HEK293 (cell line): ENCODE results near the gene MAP4K4.

ENCODE experiments used
- CTCF ChIA-PET: fragments of 350-600 bp; formaldehyde crosslinking; extraction: SDS; loops from one replicate; lab custom pipeline; 2021; ENCODE audit warnings: antibody characterized with exemption; lab: Yijun Ruan, JAX
- POLR2A ChIA-PET: fragments of 300-600 bp; formaldehyde crosslinking; extraction: SDS; loops from one replicate; lab custom pipeline; 2020; ENCODE audit warnings: antibody characterized with exemption, inconsistent platforms; lab: Yijun Ruan, JAX
- H3K27ac ChIP-seq: fragments of 200-500 bp; sonication (Bioruptor generic); 2 replicates; pipeline ENCODE4 v1.5.1; 2014; ENCODE audit warnings: low read depth, low read length, control low read depth, inconsistent platforms; ENCODE audit errors: extremely low read depth
- H3K36me3 ChIP-seq, 2 experiments: fragments of 200-500 bp in 1 of 2; sonication (Bioruptor generic) in 1 of 2; 1 replicate in 1 of 2; 2 replicates in 1 of 2; pipeline ENCODE4 v1.5.1; 2014 to 2017; ENCODE audit warnings: inconsistent platforms in 2 of 2, low read length in 2 of 2; ENCODE audit not compliant: control insufficient read depth in 2 of 2, insufficient read depth in 1 of 2
- H3K4me1 ChIP-seq: fragments of 200-500 bp; sonication (Bioruptor generic); 2 replicates; pipeline ENCODE4 v1.5.1; 2014; ENCODE audit warnings: mild to moderate bottlenecking, low read length, inconsistent platforms; ENCODE audit not compliant: control insufficient read depth, insufficient read depth
- H3K4me3 ChIP-seq: 2 replicates; pipeline ENCODE4 v1.5.1; 2011; ENCODE audit warnings: low read depth, mild to moderate bottlenecking, control low read depth, low read length, moderate library complexity
- H3K9me3 ChIP-seq: fragments of 200-500 bp; sonication (Bioruptor generic); 2 replicates; pipeline ENCODE4 v1.5.1; 2014; ENCODE audit warnings: low read depth, low read length, inconsistent platforms; ENCODE audit not compliant: control insufficient read depth, insufficient read depth
- MZF1 ChIP-seq: fragments of 450-650 bp; formaldehyde crosslinking; IDR thresholded peaks from 2 replicates; pipeline ENCODE4 v1.5.1; 2017; ENCODE audit warnings: missing biosample characterization, missing genetic modification characterization, borderline replicate concordance
- OSR2 ChIP-seq: fragments of 450-650 bp; formaldehyde crosslinking; IDR thresholded peaks from 2 replicates; pipeline ENCODE4 v1.5.1; 2016; ENCODE audit warnings: missing biosample characterization, missing genetic modification characterization
- REPIN1 ChIP-seq: fragments of 450-650 bp; formaldehyde crosslinking; IDR thresholded peaks from 2 replicates; pipeline ENCODE4 v1.5.1; 2017; ENCODE audit warnings: missing biosample characterization, missing genetic modification characterization, low read depth
- REST ChIP-seq: fragments of 450-650 bp; formaldehyde crosslinking; IDR thresholded peaks from 2 replicates; pipeline ENCODE4 v1.5.1; 2016; ENCODE audit warnings: missing biosample characterization, missing genetic modification characterization
- WT1 ChIP-seq: fragments of 450-650 bp; formaldehyde crosslinking; IDR thresholded peaks from 2 replicates; pipeline ENCODE4 v1.5.1; 2016; ENCODE audit warnings: missing biosample characterization, missing genetic modification characterization
- YY1 ChIP-seq: fragments of 450-650 bp; formaldehyde crosslinking; IDR thresholded peaks from 2 replicates; pipeline ENCODE4 v1.5.1; 2018; ENCODE audit warnings: missing biosample characterization, missing genetic modification characterization
- ZFHX2 ChIP-seq: fragments of 450-650 bp; formaldehyde crosslinking; conservative IDR thresholded peaks from 2 replicates; pipeline ENCODE4 v1.5.1; 2016; ENCODE audit warnings: missing biosample characterization, missing genetic modification characterization
- ZFP3 ChIP-seq: fragments of 450-650 bp; formaldehyde crosslinking; IDR thresholded peaks from 2 replicates; pipeline ENCODE4 v1.5.1; 2016; ENCODE audit warnings: low read depth, missing biosample characterization, missing genetic modification characterization
- ZNF121 ChIP-seq: fragments of 450-650 bp; formaldehyde crosslinking; IDR thresholded peaks from 2 replicates; pipeline ENCODE4 v1.5.1; 2016; ENCODE audit warnings: missing biosample characterization, missing genetic modification characterization
- ZNF175 ChIP-seq: fragments of 450-650 bp; formaldehyde crosslinking; IDR thresholded peaks from 2 replicates; pipeline ENCODE4 v1.5.1; 2016; ENCODE audit warnings: missing biosample characterization, missing genetic modification characterization
- ZNF184 ChIP-seq: fragments of 450-650 bp; IDR thresholded peaks from 2 replicates; pipeline ENCODE4 v1.5.1; 2018; ENCODE audit warnings: missing biosample characterization, mild to moderate bottlenecking, missing genetic modification characterization
- ZNF214 ChIP-seq: fragments of 450-650 bp; formaldehyde crosslinking; IDR thresholded peaks from 2 replicates; pipeline ENCODE4 v1.5.1; 2017; ENCODE audit warnings: missing biosample characterization, mild to moderate bottlenecking, missing genetic modification characterization, borderline replicate concordance
- ZNF221 ChIP-seq: fragments of 450-650 bp; formaldehyde crosslinking; IDR thresholded peaks from 2 replicates; pipeline ENCODE4 v1.5.1; 2017; ENCODE audit warnings: missing biosample characterization, missing genetic modification characterization, borderline replicate concordance
- ZNF311 ChIP-seq: fragments of 450-650 bp; formaldehyde crosslinking; IDR thresholded peaks from 2 replicates; pipeline ENCODE4 v1.5.1; 2017; ENCODE audit warnings: missing biosample characterization, missing genetic modification characterization, borderline replicate concordance
- ZNF354C ChIP-seq: fragments of 450-650 bp; formaldehyde crosslinking; IDR thresholded peaks from 2 replicates; pipeline ENCODE4 v1.5.1; 2016; ENCODE audit warnings: missing biosample characterization, missing genetic modification characterization, low read depth, borderline replicate concordance
- ZNF366 ChIP-seq: fragments of 450-650 bp; formaldehyde crosslinking; conservative IDR thresholded peaks from 2 replicates; pipeline ENCODE4 v1.5.1; 2016; ENCODE audit warnings: missing biosample characterization, missing genetic modification characterization
- ZNF426 ChIP-seq: fragments of 450-650 bp; formaldehyde crosslinking; IDR thresholded peaks from 2 replicates; pipeline ENCODE4 v1.5.1; 2017; ENCODE audit warnings: missing biosample characterization, missing genetic modification characterization, mild to moderate bottlenecking, inconsistent platforms, moderate library complexity
- ZNF488 ChIP-seq: fragments of 450-650 bp; formaldehyde crosslinking; IDR thresholded peaks from 2 replicates; pipeline ENCODE4 v1.5.1; 2016; ENCODE audit warnings: missing biosample characterization, missing genetic modification characterization
- ZNF530 ChIP-seq: fragments of 450-650 bp; formaldehyde crosslinking; IDR thresholded peaks from 2 replicates; pipeline ENCODE4 v1.5.1; 2016; ENCODE audit warnings: low read depth, missing biosample characterization, missing genetic modification characterization
- ZNF571 ChIP-seq: fragments of 450-650 bp; formaldehyde crosslinking; IDR thresholded peaks from 2 replicates; pipeline ENCODE4 v1.5.0; 2017; ENCODE audit warnings: missing biosample characterization, missing genetic modification characterization
- ZNF596 ChIP-seq: fragments of 450-650 bp; IDR thresholded peaks from 2 replicates; pipeline ENCODE4 v1.5.0; 2018; ENCODE audit warnings: missing biosample characterization, mild to moderate bottlenecking, missing genetic modification characterization, moderate library complexity
- ZNF677 ChIP-seq: fragments of 450-650 bp; IDR thresholded peaks from 2 replicates; pipeline ENCODE4 v1.5.0; 2018; ENCODE audit warnings: missing biosample characterization, mild to moderate bottlenecking, missing genetic modification characterization, moderate library complexity
- ZNF692 ChIP-seq: fragments of 450-650 bp; formaldehyde crosslinking; IDR thresholded peaks from 2 replicates; pipeline ENCODE4 v1.5.1; 2016; ENCODE audit warnings: missing biosample characterization, missing genetic modification characterization
- ZNF707 ChIP-seq: fragments of 450-650 bp; formaldehyde crosslinking; IDR thresholded peaks from 2 replicates; pipeline ENCODE4 v1.5.1; 2016; ENCODE audit warnings: missing biosample characterization, missing genetic modification characterization
- ZNF76 ChIP-seq: fragments of 450-650 bp; formaldehyde crosslinking; IDR thresholded peaks from 2 replicates; pipeline ENCODE4; 2016; ENCODE audit warnings: low read depth, missing biosample characterization, missing genetic modification characterization, borderline replicate concordance

Gene MAP4K4

GRCh38 chr2:101828257-101828656 is 130.8 kb downstream of the MAP4K4 start:
- H3K9me3 ChIP-seq: no peaks in the 10 kb centered on the region
- H3K4me1 ChIP-seq: no peaks in the 10 kb centered on the region
- TF ChIP-seq ZFHX2 (tag by site-specific recombination) (no peak), ZFP3 (tag by site-specific recombination) (no peak), REPIN1 (tag by site-specific recombination) (no peak), ZNF488 (no peak), ZNF596 (tag by site-specific recombination) (no peak), ZNF707 (no peak), ZNF175 (no peak), ZNF571 (tag by site-specific recombination) (no peak)
- peaks cover 3 to 68% of the 10 kb centered on the region in 2 experiments; a peak in 1 of 3 replicates for H3K36me3 ChIP-seq
- CTCF ChIA-PET: interaction anchor here (0.9 to 5.5 kb wide), 4 partner anchors 11 to 57 kb away, joined by 3 to 21 read pairs (median 4); no protein-coding TSS in a partner anchor
- POLR2A ChIA-PET: no interaction called here
- no peak overlapping the region for H3K27ac ChIP-seq
- no peak overlapping the region for H3K4me3 ChIP-seq

GRCh38 chr2:101828673-101829334 is 131.3 kb downstream of the MAP4K4 start:
- POLR2A ChIA-PET: no interaction called here
- TF ChIP-seq ZNF354C (tag by site-specific recombination) (no peak), ZNF692 (tag by site-specific recombination) (no peak), YY1 (tag by site-specific recombination) (no peak), ZNF311 (tag by site-specific recombination) (no peak), ZNF184 (tag by site-specific recombination) (no peak), ZNF121 (tag by site-specific recombination) (no peak), ZNF175 (no peak), OSR2 (no peak), MZF1 (no peak), ZNF530 (tag by site-specific recombination) (no peak), ZNF366 (tag by site-specific recombination) (no peak), ZNF214 (tag by site-specific recombination) (no peak), ZNF677 (no peak), ZNF426 (tag by site-specific recombination) (no peak), ZFHX2 (tag by site-specific recombination) (no peak), REST (tag by site-specific recombination) (no peak), WT1 (tag by site-specific recombination) (no peak), ZNF76 (tag by site-specific recombination) (no peak), ZNF221 (tag by site-specific recombination) (no peak), ZNF707 (no peak)

More at GRCh38 chr2:101828673-101829334, 131.3 kb downstream of the MAP4K4 start:
- CTCF ChIA-PET: interaction anchor here (0.9 to 5.5 kb wide), 4 partner anchors 11 to 58 kb away, joined by 3 to 21 read pairs (median 4); no protein-coding TSS in a partner anchor
- Histone ChIP-seq H3K27ac (no peak overlapping the region), H3K4me3 (no peak overlapping the region), H3K4me1 (no peaks in the 10 kb centered on the region), H3K36me3 (peaks cover 3 to 68% of the 10 kb centered on the region in 2 experiments; a peak in 1 of 3 replicates), H3K9me3 (no peaks in the 10 kb centered on the region)
